Head of caudate nucleus (tissue), 42 donors: ENCODE results near the gene NRL.

Experiments
- DNase-seq, 42 donors: peaks; one replicate each; pipeline versions ENCODE4 v3.0.0 to v3.0.0-alpha.2; 2020 to 2021; ENCODE audit warnings: mixed read lengths in 7 of 42
- intact Hi-C: fragments of 100-400 bp; cut with DNase I; formaldehyde crosslinking; loops from one replicate; pipeline ENCODE4 v1.15.0; 2022

NRL gene

GRCh38 chr14:24145690-24146452 is 31.1 kb upstream of the NRL start:
- no peak for DNase-seq
- intact Hi-C loops, result no loop called here

GRCh38 chr14:24145219-24145618 is 30.5 kb upstream of the NRL start:
- intact Hi-C loops, result no loop called here

GRCh38 chr14:24144451-24144850 is 29.7 kb upstream of the NRL start:
- no peak for DNase-seq
- intact Hi-C loops, result no loop called here

More at GRCh38 chr14:24145219-24145618, 30.5 kb upstream of the NRL start:
- DNase-seq, result no peak

DNA sequence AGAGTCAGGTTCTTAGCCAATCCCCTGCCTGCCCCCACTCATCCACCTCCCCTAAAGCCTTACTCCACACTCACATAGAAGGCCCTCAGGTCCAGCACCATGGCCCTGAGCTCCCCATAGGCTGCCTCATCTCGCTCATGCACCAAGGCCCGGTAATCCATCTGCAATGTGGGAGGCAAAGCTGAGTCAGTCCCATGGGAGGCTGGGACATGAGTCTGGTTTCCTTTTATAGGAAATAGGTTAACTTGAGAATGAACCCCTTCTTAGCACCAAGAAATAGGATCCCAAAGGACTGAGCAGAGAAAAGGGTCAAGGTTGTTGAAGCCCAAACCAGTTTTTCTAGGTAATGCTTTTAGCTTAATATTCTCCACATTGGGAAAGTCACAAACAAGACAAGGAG is 28.8 kb upstream of the NRL start:
- DNase-seq, result no peak
- intact Hi-C loops, result no loop called here

DNA sequence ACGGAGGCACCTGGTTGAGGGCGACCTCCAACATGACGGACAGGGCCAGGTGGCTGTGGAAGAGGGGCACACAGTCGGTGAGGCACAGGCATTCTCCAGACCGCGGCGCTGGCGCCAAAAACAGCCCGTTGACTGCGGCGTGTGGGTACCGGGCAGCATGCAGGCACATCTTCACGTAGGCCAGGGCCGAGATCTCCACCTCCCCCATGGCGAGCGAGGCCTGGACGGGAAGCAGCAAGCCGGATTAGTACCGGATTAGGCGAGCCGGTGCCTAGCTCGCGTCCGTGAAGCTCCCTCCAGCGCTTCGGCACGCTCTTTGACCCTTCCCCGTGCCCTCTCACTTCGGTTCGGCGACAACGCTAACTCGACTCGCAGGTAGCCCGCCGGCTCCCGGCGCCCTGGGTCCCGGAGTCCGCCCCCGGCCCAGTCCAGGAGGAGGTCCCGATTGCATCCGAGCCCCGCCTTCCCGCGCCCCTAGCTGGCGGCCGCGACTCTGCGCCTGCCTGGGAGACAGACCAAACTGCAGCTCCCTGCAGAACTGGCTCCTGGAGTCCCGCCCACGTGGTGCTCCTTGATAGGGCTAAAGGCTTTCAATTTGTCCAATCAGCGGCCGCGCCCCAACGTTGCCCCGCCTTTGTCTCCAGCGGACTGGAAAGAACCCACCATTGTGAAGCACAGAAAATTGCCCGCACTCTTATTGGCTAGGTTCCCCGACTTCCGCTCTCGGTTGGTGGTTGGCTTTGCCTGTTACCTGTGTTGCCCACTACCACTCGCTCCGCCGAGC is 26.5 kb upstream of the NRL start, which contains the start of gene EMC9:
EMC9 (minus strand) TSS at position 495 of the 784 bp plus-strand sequence; CDS start at position 208, 287 bp downstream.
- peak; percentile 99 to 100 (median 100) for DNase-seq
- intact Hi-C loops, result loop anchor here (2.0 kb wide), 1 partner anchor 26 kb away; the partner anchor contains the start of genes DCAF11 and NRL

- intact Hi-C loops, result no loop called here
Observed at GRCh38 chr14:24139272-24139934, 24.7 kb upstream of the NRL start.

DNA sequence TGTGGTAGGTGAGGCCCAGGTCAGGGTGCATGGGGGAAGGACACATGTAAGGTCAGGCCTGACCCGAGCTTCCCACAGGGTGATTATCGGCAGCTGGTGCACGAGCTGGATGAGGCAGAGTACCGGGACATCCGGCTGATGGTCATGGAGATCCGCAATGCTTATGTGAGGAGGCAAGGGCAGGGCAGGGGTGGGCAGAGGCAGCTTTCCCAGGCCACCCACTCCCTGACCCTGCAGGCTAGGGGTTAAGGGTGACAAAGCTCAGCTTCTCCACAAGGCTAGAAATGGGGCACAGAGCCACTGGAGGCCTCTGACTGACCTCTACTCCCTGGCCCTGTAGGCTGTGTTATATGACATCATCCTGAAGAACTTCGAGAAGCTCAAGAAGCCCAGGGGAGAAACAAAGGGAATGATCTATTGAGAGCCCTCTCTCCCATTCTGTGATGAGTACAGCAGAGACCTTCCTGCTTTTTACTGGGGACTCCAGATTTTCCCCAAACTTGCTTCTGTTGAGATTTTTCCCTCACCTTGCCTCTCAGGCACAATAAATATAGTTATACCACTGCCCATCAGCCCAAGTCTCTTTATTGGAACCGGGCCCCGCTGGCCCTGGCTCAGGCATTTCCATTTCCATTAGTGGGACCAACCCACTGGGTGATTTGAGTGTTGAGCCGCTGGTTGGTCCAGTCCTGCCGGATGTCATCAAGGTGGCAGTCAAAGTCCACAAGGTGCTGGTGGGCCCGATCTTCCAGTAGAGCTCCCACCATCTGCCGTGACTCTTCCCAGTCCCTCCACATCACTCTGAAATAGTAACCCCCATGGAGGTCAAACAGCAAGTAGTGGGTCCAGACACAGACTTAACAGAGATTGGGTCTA is 23.9 kb upstream of the NRL start:
- intact Hi-C loops, result no loop called here
- no peak for DNase-seq

More at GRCh38 chr14:24139272-24139934, 24.7 kb upstream of the NRL start:
- no peak for DNase-seq

- no peak for DNase-seq
- intact Hi-C loops, result no loop called here
Observed at GRCh38 chr14:24137529-24138395, 23.0 kb upstream of the NRL start.

DNA sequence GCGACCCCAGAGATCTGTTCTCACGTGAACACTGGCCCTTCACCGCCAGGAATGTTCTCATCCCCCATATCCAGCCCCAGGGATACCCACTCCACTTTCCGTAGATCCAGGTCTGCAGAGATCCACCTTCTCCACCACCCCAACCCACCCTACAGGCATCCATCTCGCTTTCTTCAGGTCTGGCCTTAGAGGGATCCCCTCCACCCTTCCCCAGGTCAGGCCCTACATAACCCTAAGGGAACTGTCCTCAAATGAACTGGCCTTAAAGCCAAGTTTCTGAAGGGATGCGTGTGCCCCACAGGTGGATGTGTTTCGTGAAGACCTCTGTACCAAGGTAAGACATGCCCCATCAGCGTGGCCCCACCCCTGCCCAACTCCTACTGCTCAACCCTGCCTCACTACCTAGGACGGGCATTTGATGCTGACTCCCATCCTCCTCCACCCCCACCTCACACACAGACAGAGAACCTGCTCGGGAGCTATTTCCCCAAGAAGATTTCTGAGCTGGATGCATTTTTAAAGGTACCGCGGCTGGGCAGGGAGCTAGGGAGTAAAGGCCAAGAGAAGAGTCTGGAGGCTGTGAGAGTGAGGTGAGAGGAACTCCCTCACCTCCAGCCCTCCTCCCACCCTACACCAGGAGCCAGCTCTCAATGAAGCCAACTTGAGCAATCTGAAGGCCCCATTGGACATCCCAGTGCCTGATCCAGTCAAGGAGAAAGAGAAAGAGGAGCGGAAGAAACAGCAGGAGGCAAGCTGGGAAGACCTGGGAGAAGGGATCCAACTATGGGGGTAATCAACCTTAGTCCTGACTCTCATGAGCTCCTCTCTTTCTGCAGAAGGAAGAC is 22.2 kb upstream of the NRL start:
- DNase-seq, result peak in 2 of 42 donors; percentile 20 to 47
- intact Hi-C loops, result no loop called here

DNA sequence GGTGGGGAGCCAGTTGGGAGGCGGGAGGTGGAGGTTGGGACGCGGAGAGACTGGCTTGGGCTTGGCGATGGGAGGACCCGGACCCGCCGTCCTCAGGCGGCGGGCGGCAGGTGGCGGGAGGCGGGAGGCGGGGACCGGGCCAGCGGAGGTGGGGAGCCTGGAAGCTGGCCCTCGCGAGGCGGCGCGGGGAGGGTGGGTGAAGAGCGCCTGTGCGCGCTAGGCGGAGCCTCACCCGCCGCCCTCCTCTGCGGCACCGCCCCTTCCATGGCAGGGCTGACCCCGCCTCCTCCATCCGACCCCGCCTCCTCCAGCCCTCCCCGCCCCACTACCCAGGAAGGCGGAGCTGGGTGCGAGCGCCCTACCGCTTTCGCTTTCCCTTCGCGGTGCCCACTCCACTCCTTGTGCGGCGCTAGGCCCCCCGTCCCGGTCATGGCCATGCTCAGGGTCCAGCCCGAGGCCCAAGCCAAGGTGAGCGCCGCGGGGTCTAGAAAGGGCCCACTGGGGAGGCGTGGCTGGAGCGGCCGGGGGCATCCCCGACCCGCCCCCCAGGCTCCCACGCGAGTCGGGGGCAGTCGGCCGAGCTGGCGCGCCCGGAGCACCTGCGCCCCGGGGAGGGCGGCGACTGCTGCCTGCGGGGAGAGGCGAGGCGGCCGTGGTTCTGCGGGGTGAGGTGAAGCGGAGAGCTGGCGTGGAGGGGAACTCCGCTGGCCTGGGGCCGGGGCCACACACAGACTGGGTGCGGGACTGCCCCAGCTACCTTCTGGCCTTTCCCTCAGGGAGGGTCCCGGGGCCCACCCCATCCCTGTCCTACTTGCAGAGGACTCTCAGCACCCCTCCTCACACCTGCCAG is 21.3 kb upstream of the NRL start, which contains the start of gene PSME1:
PSME1 (plus strand) TSS at position 361 of the 850 bp plus-strand sequence; CDS start at position 430, 69 bp downstream.
- peak; percentile 80 to 98 (median 95) for DNase-seq
- intact Hi-C loops, result no loop called here

GRCh38 chr14:24135584-24135833 is 20.8 kb upstream of the NRL start:
- DNase-seq, result peak in 7 of 42 donors; percentile 17 to 47 (median 23)
- intact Hi-C loops, result no loop called here

DNA sequence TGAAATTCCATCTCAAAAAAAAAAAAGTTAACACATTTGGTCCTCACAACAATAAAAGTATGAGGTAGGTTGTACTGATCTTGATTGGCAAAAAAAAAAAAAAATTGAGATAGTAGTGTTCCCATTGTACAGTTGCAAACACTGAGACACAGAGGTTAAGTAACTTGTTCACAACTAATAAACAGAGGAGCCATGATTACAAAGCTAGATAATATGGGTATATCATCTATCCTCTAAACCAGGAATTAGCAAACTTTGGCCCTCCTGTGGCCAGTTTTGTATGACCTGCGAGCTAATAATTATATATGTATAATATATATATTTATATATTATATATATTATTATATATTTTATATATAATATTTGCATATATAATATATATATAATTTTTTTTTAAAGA is 19.0 kb upstream of the NRL start:
- no peak for DNase-seq
- intact Hi-C loops, result no loop called here

- intact Hi-C loops, result no loop called here
- DNase-seq, result no peak
Observed at GRCh38 chr14:24132976-24133375, 18.2 kb upstream of the NRL start.

- no peak for DNase-seq
- intact Hi-C loops, result no loop called here
Observed at GRCh38 chr14:24132061-24132685, 17.4 kb upstream of the NRL start.

DNA sequence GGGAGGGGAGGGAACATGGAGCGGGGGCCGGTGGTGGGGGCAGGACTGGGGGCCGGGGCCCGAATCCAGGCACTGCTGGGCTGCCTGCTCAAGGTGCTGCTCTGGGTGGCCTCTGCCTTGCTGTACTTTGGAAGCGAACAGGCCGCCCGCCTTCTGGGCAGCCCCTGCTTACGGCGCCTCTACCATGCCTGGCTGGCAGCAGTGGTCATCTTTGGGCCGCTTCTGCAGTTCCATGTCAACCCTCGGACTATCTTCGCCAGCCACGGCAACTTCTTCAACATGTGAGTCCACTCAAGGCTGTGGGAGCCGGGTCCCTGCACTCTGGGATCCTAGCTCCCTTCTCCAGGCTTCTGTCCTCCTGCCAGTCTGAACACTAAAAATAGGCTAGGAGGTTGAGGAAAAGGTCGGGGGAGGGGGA is 16.8 kb upstream of the NRL start:
- DNase-seq, result no peak
- intact Hi-C loops, result no loop called here
